PC-9 (cell line): ENCODE data around the gene OSBPL7. TPM values are rescaled to one million over a fixed set of nuclear protein-coding genes. Genes with fewer than 3 reads are reported as not detected.

Experiments
- BruUV-seq: library from RNA; stranded (reverse); fragments of 400-500 nt; replicated peaks from 2 replicates; lab custom pipeline; 2021; lab: Mats Ljungman, UMichigan
- CTCF ChIA-PET: fragments of 300-600 bp; sonication (Branson Sonifier 250); formaldehyde crosslinking; loops from one replicate; lab custom pipeline; 2022; ENCODE audit warnings: antibody characterized with exemption; lab: Charles Lee
- POLR2A ChIA-PET: fragments of 300-600 bp; sonication (Branson Sonifier 250); formaldehyde crosslinking; loops from one replicate; lab custom pipeline; 2022; ENCODE audit warnings: antibody characterized with exemption; ENCODE audit not compliant: unreplicated experiment; lab: Charles Lee
- DNase-seq, 2 experiments: peaks; one replicate each; pipeline versions ENCODE4 v3.0.0 to v3.0.0-alpha.2; 2015 to 2022; ENCODE audit warnings: mixed read lengths in 1 of 2
- H2AFZ ChIP-seq: fragments of 200-600 bp; sonication (generic); 2 replicates; pipeline ENCODE4 v1.8.1; 2017; ENCODE audit warnings: antibody characterized with exemption
- H3F3A ChIP-seq: fragments of 200-600 bp; sonication (generic); 2 replicates; pipeline ENCODE4 v1.8.1; 2017; ENCODE audit warnings: antibody characterized with exemption, mild to moderate bottlenecking, low read depth; ENCODE audit not compliant: insufficient read depth
- H3K27ac ChIP-seq: fragments of 200-600 bp; sonication (generic); 2 replicates; pipeline ENCODE4 v1.6.1; 2016; ENCODE audit warnings: mixed run types
- H3K27me3 ChIP-seq: fragments of 200-600 bp; sonication (generic); 2 replicates; pipeline ENCODE4 v1.6.1; 2016; ENCODE audit warnings: low read depth, mixed run types; ENCODE audit not compliant: insufficient read depth
- H3K36me3 ChIP-seq: fragments of 200-600 bp; sonication (generic); 2 replicates; pipeline ENCODE4 v1.6.1; 2016; ENCODE audit warnings: low read depth, mixed run types
- H3K4me1 ChIP-seq: fragments of 200-600 bp; sonication (generic); replicated peaks from 2 replicates; pipeline ENCODE4 v1.6.1; 2016; ENCODE audit warnings: mixed run types; ENCODE audit not compliant: insufficient read depth
- H3K4me2 ChIP-seq: fragments of 200-600 bp; sonication (generic); 2 replicates; pipeline ENCODE4 v1.6.1; 2017; ENCODE audit warnings: mixed run types
- H3K4me3 ChIP-seq: fragments of 200-600 bp; sonication (generic); 2 replicates; pipeline ENCODE4 v1.6.1; 2016; ENCODE audit warnings: mixed run types
- H3K79me2 ChIP-seq: fragments of 200-600 bp; sonication (generic); 2 replicates; pipeline ENCODE4 v1.6.1; 2017; ENCODE audit warnings: low read depth, mixed run types
- H3K9me2 ChIP-seq: fragments of 200-600 bp; sonication (generic); 2 replicates; pipeline ENCODE4 v1.8.1; 2017; ENCODE audit warnings: mild to moderate bottlenecking; ENCODE audit not compliant: insufficient read depth
- H3K9me3 ChIP-seq: fragments of 200-600 bp; sonication (generic); 2 replicates; pipeline ENCODE4 v1.8.1; 2016; ENCODE audit warnings: low read depth; ENCODE audit not compliant: insufficient read depth
- H4K20me1 ChIP-seq: fragments of 200-600 bp; sonication (generic); 2 replicates; pipeline ENCODE4 v1.8.1; 2017; ENCODE audit not compliant: insufficient read depth
- CTCF ChIP-seq: fragments of 200-600 bp; sonication (generic); conservative IDR thresholded peaks from 2 replicates; pipeline ENCODE4 v1.6.1; 2017; ENCODE audit warnings: mixed run types, antibody characterized with exemption, mild to moderate bottlenecking, moderate library complexity
- EZH2 ChIP-seq: fragments of 200-600 bp; sonication (generic); IDR thresholded peaks from 2 replicates; pipeline ENCODE4 v1.8.0; 2017; ENCODE audit warnings: antibody characterized with exemption, low read depth
- intact Hi-C: fragments of 100-400 bp; cut with micrococcal nuclease; formaldehyde crosslinking; loops from one replicate; pipeline ENCODE4 v1.10.0; 2022; ENCODE audit not compliant: unreplicated experiment
- total RNA-seq: library from RNA; stranded (reverse); gene quantifications from 2 replicates; pipeline ENCODE4 v1.2.3, GENCODE V29; 2021

The OSBPL7 gene
- total RNA-seq, 1 experiment from 2014 or later = 32.2 TPM

DNA sequence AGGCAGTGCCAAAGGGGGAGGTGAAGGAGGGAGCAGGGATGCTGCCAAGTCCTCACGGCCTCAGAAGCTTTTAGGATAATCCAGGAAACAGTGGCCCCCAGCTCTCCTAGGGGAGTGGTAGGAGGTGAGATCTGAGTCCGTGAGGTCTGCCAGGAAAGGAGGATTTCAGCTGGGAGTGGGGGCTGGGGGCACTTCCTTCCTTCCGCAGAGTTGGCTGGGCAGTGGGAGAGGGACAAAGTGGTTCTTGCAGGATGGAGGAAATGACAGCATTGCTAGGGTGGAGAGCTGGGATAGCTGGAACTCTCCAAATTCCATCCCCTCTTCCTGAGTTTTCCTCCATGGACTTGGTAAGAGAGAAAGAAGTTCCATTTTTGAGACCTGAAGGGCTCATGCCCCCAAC, 34.1 kb upstream of the OSBPL7 start:
- Histone ChIP-seq H3K27ac (no peak overlapping the region), H3K4me1 (peaks cover 10% of the 10 kb centered on the region), H3K27me3 (no peaks in the 10 kb centered on the region), H3K4me3 (no peak overlapping the region), H3K36me3 (no peaks in the 10 kb centered on the region), H3F3A (no peaks in the 10 kb centered on the region), H3K9me2 (no peaks in the 10 kb centered on the region), H2AFZ (no peak overlapping the region), H3K9me3 (no peaks in the 10 kb centered on the region), H3K4me2 (no peak overlapping the region), H3K79me2 (peaks cover 1% of the 10 kb centered on the region), H4K20me1 (no peaks in the 10 kb centered on the region)
- DNase-seq = no peak
- TF ChIP-seq CTCF (no peak), EZH2 (no peak)
- no TSS peak for BruUV-seq
- ChIA-PET POLR2A (no interaction called here), CTCF (no interaction called here)
- intact Hi-C loops = no loop called here

DNA sequence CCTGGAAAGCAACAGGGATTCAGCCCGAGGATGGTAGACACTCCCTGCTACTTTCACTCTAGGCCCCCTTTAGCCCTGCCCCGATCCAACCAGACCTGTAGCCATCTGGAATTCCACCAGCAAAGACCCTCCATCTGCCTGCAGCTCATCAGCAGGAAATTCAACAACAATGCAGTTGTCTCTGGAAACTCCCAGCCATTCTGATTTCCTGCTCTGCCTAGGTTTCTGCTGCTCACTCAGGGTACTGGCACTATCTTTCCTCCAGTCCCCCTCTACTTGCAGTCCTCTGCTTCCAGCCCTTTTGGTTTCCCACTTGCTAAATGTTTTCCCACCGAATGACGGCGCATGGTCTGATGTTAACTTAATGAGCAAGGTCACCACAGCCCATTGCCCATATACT, 32.0 kb upstream of the OSBPL7 start:
- TF ChIP-seq EZH2 = no peak
- TF ChIP-seq CTCF = no peak
- Histone ChIP-seq H3K4me1 (peaks cover 21% of the 10 kb centered on the region), H3K36me3 (no peaks in the 10 kb centered on the region), H2AFZ (no peak overlapping the region), H3K27ac (no peak overlapping the region), H3K4me3 (no peak overlapping the region), H3F3A (0 out of 2 replicates have a peak, but pooled peaks cover 3% of the 10 kb centered on the region), H3K79me2 (peaks cover 22% of the 10 kb centered on the region), H4K20me1 (peaks cover 8% of the 10 kb centered on the region; the same call in 1 of the 2 replicates), H3K27me3 (no peaks in the 10 kb centered on the region), H3K4me2 (no peak overlapping the region), H3K9me3 (no peaks in the 10 kb centered on the region), H3K9me2 (no peaks in the 10 kb centered on the region)
- CTCF ChIA-PET = no interaction called here
- POLR2A ChIA-PET = no interaction called here
- intact Hi-C loops = no loop called here
- DNase-seq = no peak
- BruUV-seq = no TSS peak

DNA sequence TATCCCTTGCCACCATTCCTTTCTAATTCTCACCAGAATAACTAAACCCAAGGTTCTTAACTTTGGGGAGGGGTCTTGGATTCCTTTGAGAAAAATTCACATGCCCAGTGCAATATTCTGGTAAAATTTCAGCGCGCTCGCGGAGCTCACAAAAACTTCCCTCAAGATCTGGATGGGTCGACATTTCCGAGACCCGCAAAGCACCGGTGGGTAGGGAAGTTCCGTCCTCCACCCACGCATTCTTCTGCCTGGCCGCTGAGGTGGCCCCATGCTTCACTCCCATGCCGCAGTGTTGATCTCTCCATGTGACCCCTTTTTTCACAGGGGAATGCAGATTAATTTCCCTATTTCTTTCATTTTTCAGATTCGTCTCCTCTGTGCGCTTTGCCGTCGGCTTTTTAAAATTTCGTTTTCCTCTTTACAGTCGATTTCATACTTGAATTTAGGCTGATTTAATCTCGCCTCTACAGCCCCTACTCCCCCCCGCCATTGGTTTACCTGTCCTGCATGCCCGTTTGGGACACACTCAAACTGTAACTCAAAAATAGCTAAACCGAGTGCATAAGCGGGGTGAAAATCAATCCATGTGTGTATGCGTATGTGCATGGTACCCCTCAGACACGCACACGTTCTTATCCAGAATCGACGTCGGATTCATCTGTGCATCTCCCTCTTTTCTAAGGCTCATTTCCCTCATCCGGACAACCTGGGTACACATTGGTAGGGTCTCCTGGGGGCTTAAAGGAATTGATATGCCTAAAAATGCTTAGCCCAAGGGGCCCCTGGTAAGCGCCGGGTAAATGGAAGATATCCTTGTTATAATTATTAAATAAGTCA, 30.7 kb upstream of the OSBPL7 start:
- Histone ChIP-seq H3K4me3 (no peak overlapping the region), H3K36me3 (no peaks in the 10 kb centered on the region), H3K27me3 (no peaks in the 10 kb centered on the region), H4K20me1 (peaks cover 8% of the 10 kb centered on the region; the same call in 1 of the 2 replicates), H3K4me1 (peaks cover 32% of the 10 kb centered on the region), H3K9me2 (no peaks in the 10 kb centered on the region), H3F3A (0 out of 2 replicates have a peak, but pooled peaks cover 3% of the 10 kb centered on the region), H3K9me3 (no peaks in the 10 kb centered on the region), H2AFZ (no peak overlapping the region), H3K4me2 (no peak overlapping the region), H3K79me2 (peaks cover 35% of the 10 kb centered on the region), H3K27ac (no peak overlapping the region)
- ChIA-PET POLR2A (no interaction called here), CTCF (no interaction called here)
- no peak for DNase-seq
- intact Hi-C loops = no loop called here
- BruUV-seq = no TSS peak
- TF ChIP-seq CTCF = no peak
- TF ChIP-seq EZH2 = no peak
